Suppressor macrophage (primary cell): ENCODE results near the gene HCFC1.

Experiments used
- DNase-seq, 4 experiments: peaks; one replicate each; pipeline ENCODE4 v3.0.0-alpha.2; 2020 to 2022

The HCFC1 gene

DNA sequence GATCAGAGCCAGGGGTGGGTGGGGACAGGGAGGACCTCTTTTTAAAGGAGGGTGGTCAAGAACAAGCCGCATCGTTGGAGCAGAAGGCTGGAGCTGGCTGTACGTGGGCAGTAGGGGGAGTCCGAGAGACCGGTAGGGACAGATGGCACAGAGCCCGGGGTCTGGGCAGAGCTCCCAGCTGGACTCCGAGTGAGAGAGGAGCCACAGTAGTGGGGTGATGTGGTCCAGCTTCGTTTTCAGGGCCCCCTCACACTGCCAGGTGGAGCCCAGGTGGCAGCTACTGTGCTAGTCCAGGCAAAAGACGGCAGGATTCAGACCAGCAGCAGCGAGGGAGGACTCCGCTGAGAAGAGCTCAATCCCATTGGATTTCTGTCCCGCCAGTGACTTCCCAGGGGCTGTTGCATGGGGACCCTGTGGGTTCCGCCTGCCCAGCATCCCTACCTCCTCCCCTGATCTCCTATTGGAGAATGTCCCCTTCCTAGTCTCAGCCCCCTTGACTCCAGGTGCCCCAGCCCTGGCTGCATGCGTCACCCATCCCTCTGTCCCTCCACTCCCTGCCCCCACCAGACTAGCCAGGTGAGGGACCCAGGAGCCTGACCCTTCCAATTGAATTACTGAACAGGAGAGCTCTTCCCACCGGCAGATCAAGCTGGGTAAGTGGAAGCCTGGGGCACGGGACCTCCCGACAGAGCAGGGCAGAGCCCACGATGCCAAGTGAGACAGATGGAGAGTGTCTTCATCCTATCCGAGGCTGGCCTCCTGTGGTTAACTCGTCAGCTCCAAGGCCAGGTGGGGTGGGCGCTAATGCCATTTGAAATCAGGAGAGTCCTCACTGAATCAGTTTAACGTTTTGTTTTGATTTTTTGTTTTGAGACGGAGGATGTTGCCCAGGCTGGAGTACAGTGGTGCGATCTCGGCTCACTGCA, 48.4 kb downstream of the HCFC1 start:
- peak in 3 of 4 experiments; percentile 37 to 43 (median 38) for DNase-seq

DNA sequence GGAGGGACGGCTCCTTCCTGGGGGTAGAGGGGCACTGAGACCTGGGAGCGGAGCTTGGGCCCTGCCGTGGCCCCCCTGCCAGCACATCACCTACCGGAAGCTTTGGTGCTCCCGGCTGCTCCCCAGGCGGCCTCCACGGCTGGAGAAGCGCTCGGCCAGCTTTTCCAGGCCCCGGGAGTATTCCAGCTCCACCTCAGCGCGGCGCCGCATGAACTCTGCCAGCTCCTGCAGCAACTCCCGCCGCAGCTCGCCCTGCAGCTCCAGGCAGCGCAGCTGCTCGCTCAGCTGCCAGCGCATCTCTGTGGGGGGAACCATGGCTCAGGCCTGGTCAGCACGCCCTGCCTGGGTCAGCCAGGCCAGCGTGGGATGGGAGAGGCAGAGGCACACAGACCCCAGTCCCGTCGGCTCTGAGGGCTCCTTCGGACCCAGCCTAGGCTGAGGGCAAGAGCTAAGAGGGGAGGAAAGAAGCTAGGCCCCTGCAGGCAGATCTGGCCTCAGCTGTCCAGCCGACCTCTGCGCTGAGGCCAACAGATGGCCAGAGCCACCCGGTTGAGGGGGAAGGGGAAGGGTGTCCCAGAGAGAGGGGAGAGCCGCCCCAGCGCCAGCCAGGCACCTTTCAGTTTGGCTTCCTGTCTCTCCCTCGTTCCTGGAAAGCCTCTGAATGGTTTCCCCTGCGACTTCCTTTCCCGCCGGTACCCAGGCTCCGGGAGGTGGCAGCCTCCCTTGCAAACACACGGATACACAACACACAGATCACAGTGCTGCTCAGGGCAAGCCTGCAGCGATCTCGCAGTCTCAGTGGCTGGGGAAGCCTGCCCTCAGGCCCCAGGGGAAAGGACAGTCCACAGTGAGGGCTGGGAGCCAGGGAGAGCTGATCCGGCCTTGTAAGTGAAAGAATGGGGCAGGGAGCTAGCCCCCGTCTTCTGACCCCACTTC, 49.8 kb downstream of the HCFC1 start:
- DNase-seq: no peak

- no peak for DNase-seq
These were observed 50.5 kb downstream of the HCFC1 start for GRCh38 chrX:153921070-153921469.

DNA sequence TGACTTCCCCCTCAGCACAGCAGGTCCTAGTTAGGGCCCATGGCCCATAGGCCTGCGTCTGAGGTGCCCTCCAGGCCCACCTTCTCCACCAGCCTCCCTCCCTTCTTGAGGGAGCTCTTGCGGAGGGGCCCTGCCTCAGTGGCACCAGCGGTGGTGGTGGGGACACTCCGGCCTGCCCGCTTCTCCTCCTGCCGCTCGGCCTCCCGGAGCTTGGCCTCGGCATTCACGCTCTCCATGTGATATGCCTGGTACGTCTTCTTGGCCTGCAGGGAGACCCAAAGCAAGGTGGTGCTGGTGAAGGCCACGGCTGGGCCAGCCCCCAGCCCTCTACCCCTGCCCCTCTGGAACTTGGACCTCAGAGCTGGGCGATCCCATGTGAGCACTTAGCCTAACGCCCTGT, 51.1 kb downstream of the HCFC1 start:
- DNase-seq: no peak

DNA sequence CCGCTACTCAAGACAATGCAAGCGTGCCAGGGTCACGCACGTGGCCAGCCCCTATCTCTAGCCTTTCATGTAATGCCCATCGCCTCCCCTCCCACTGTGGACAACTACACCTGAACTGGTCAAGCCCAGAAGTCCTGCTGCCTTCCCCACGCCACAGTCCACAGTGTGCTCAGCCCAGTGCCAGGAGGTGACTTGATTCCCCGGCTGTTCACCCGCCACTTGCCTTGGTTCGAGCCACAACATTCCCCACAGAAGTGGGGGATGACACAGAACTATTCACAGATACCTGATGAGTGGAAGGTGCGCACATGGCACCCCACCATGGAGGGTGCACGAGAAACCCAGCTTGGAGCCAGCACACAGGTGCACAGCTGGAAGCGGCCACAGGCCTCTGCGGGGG, 52.3 kb downstream of the HCFC1 start:
- DNase-seq: no peak

GRCh38 chrX:153917869-153918268, 53.7 kb downstream of the HCFC1 start:
- no peak for DNase-seq

DNA sequence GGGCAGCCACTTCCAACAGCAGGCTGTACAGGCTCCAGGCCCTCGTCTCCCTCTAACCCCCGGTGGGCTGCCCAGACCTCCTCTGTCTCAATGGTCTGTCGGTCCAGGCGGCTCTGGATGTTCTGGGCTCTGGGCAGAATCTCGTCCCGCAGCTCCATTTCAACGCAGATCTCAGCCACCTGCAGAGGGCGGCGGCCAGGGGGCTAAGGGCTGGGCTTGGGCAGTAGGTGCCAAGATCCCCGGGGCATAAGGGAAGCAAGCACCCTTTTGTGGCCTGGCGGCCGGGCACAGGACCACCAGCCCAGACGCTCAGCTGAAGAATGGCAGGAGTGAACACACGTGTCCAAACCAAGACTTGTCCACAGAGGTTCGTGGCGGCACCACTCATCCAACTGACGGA, 57.9 kb downstream of the HCFC1 start:
- DNase-seq: no peak

DNA sequence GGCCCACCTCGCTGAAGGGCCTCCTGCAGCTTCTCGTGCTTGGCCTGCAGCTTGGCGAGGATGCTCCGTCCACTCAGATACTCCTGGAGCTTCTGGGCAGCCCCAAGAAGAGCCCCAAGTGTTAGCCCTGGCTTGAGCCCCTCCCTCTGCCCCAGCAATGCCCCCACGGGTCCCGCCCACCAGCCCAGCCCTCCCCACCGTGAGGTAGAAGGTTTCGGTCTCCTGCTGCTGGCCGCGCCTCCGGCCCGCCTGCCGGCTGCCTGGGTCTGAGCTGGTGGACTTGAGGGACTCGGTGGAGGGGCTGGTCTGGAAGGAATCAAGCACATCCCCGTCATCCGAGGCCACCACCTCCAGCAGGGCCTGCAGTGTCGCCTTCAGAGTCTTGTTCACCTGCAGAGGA, 58.4 kb downstream of the HCFC1 start:
- no peak for DNase-seq

- no peak for DNase-seq
These were observed 59.8 kb downstream of the HCFC1 start for GRCh38 chrX:153911798-153912197.

DNA sequence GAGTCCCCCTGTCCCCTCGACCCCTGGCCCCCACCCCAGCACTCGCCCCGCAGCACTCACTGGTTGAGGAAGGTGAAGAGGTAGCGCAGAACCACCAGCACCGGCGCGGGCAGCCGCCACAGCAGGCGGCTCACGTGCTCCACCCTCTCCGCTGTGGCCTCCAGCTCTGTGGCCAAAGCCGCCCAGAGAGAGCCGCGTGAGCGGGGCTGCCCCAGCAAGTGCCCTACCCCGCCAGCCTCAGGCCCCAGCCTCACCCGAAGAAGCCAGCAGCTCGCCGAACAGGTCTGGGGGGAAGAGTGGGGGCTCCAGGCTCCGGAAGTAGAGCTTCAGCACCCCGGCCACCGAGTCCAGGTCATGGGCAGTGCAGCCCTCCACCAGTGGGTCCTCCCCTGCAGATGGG, 61.2 kb downstream of the HCFC1 start:
- no peak for DNase-seq

DNA sequence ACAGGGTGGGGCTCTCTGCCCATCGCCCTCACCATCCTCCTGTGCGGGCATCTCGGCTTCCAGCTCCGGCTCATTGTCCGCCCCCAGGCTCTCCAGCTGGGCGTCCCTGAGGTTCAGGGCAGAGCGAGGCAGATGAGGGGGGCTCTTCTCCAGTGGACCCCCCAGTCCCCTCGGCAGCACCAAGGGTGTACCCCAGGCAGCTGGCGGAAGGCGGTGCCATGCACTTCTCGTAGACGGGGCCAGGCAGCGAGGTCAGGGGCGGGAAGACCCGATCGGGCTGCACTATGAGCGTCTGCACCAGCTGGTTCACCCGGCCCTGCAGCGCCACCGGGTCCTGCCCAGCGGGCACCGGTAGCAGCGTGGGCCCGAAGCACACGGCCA, 61.6 kb downstream of the HCFC1 start:
- no peak for DNase-seq

DNA sequence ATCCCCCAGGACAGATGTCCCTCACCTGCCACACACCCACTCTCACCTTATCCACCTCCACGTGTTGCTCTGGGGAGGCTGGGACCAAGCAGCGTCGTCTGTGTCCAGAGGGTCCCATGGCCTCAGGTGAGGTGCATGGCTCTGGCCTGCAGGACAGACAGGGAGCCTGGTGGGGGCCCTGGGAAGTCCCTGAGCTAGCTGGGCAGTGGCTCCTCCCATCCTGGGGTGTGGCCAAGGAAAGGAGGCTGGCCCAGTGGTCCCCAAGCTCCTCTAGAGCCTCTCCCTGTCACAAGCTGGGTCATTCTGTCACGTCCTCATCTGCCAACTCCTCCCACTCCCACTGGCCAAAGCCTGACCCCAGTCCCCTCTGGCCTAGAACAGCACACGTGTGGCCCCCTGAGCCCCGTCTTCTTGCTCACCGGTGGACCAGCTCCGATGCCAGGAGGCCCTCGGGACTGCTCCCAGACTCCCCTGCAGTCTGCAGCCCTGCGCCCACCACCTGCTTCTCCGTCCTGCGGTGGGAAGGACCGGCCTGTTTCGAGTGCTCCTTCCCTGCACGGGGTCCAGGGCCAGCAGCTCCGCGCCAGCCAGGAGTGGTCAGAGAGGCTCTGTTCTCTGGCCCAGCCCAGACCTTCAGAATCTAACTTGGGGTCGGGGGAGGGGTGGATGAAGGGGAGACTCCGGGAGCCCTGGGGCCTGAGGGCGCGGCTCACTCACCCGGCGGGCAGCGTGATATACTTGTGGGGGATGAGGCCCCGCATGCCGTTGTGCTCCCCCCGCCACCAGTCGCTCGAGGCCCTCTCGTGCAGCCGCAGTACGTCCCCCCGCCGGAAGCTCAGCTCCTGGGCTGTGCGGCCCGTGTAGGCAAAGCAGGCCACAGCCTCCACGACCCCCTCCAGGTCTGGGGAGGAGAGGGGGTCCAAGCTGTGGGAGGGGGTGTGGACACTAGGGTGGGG, 62.3 kb downstream of the HCFC1 start:
- no peak for DNase-seq

DNA sequence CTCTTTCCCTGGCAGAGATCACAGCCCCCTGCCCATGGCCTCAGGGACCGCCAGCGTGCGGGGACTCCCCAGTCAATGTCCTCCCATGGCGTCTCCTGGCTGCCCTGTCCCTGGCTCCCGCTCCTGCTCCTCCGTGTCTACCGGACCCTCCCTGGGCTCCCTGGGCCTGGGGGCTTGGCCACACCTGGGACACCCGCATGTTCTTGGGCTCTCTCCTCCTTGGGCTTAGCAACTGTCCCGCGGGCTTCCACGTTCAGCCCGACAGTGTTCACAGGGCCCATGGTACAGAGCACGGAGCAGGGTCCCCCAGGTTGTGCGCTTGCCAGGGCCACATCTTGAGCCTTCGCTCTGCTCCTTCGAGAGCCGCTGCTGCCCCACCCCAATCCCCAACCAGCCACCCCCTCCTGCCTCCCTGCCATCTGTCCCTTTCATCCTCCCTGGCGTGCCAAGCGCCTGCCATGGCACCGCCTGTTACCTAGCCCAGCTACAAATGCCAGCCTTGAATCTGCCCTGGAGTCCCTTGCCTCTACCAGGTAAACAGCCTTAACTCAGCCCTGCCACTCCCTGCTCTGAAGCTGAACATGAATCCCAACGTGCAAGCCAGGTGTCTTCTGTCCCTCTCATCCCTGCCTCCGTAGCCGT, 63.3 kb downstream of the HCFC1 start:
- no peak for DNase-seq

- DNase-seq: no peak
These were observed 64.2 kb downstream of the HCFC1 start for GRCh38 chrX:153907456-153907855.

GRCh38 chrX:153906126-153906917, 65.3 kb downstream of the HCFC1 start:
- DNase-seq: no peak

- no peak for DNase-seq
These were observed 66.0 kb downstream of the HCFC1 start for GRCh38 chrX:153905481-153906095.

- peak in 1 of 4 experiments; percentile 46 for DNase-seq
These were observed 67.3 kb downstream of the HCFC1 start, which contains the start of gene AVPR2 for GRCh38 chrX:153903991-153904957. Gene AVPR2, plus strand, starts transcription at chrX:153904673. Its CDS starts 473 bp downstream, at chrX:153905146.

DNA sequence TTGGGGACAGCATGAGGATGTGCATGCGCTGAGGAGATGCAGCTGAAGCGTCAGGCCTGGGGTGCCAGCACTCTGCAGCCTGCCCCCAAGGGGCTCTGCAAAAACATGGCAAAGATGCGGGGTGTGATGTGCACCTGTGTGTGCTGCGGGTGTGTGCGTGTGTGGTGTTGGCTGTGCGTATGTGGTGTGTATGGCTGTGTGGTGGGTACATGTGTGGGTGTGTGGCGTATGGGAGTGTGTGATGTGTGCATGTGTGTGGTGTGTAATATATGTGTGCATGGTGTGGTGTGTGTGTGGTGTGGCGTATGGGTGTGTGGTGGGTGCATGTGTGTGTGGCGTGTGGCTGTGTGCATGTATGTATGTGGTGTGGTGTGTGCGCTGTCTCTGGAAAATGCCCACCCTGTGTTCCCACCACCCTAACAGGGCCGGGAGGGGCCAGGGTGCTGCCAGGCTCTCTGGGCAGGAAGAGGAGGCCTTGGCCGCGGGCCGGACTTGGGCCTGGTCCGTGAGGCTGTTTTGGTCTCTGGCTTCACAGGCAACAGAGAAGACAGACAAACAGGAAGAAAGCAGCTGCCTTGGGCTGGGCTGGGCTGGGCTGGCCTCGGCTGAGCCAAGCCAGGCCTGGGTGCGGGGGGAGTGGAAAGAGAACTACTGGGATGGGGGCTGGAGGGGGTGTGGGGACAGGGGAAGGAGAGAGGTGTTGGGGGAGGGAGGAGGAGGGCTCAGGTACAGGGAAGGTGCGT, 68.2 kb downstream of the HCFC1 start:
- DNase-seq: peak; percentile 36 to 68 (median 57)
